GM19099 (cell line): ENCODE data around the gene GPR137B.

ENCODE experiments used
- POLR2A ChIP-seq: IDR thresholded peaks from 3 replicates; pipeline ENCODE4 v1.6.1; 2011; ENCODE audit warnings: low read depth; ENCODE audit not compliant: insufficient read length; ENCODE audit errors: extremely low read depth

Gene GPR137B

GRCh38 chr1:236133802-236134201 is 8.5 kb upstream of the GPR137B start:
- TF ChIP-seq POLR2A = no peak

- no peak for TF ChIP-seq POLR2A
Measured at GRCh38 chr1:236137285-236137852, 5.0 kb upstream of the GPR137B start.

GRCh38 chr1:236139495-236139894 is 2.8 kb upstream of the GPR137B start:
- no peak for TF ChIP-seq POLR2A

- TF ChIP-seq POLR2A = no peak
Measured at GRCh38 chr1:236140705-236141446, 1.5 kb upstream of the GPR137B start.

- no peak for TF ChIP-seq POLR2A
Measured at GRCh38 chr1:236141447-236142252, 689 bp upstream of the GPR137B start.

GRCh38 chr1:236143104-236143948 is 987 bp downstream of the GPR137B start:
- TF ChIP-seq POLR2A = no peak

- no peak for TF ChIP-seq POLR2A
Measured at GRCh38 chr1:236144033-236144432, 1.7 kb downstream of the GPR137B start.

- no peak for TF ChIP-seq POLR2A
Measured at GRCh38 chr1:236144446-236145150, 2.3 kb downstream of the GPR137B start.

- no peak for TF ChIP-seq POLR2A
Measured at GRCh38 chr1:236147068-236147467, 4.7 kb downstream of the GPR137B start.

- TF ChIP-seq POLR2A = no peak
Measured at GRCh38 chr1:236147521-236148469, 5.5 kb downstream of the GPR137B start.

GRCh38 chr1:236148470-236148845 is 6.1 kb downstream of the GPR137B start:
- no peak for TF ChIP-seq POLR2A

GRCh38 chr1:236149003-236149595 is 6.8 kb downstream of the GPR137B start:
- TF ChIP-seq POLR2A = no peak

- no peak for TF ChIP-seq POLR2A
Measured at GRCh38 chr1:236149696-236150228, 7.4 kb downstream of the GPR137B start.
